Bronchial epithelial cell (primary cell): ENCODE data around the gene NPHP1. TPM values are rescaled to one million over a fixed set of nuclear protein-coding genes. Genes with fewer than 3 reads are reported as not detected.
A peak's percentile ranks its signal among the peaks of the same experiment; 100 is the strongest.

Experiments
- DNase-seq: peaks from one replicate; pipeline ENCODE4 v3.0.0-alpha.2; 2010; ENCODE audit warnings: low read depth
- FAIRE-seq: peaks from 2 replicates; lab custom pipeline; 2011; peaks lifted over from hg19 to GRCh38; lab: Jason Lieb, UNC
- H3K27me3 ChIP-seq: 2 replicates; pipeline ENCODE4 v1.5.1; 2011; ENCODE audit warnings: low read length; ENCODE audit not compliant: control insufficient read depth, insufficient read depth
- H3K36me3 ChIP-seq: 2 replicates; pipeline ENCODE4 v1.5.1; 2011; ENCODE audit warnings: low read length; ENCODE audit not compliant: control insufficient read depth, insufficient read depth
- H3K4me3 ChIP-seq: 2 replicates; pipeline ENCODE4 v1.5.1; 2011; ENCODE audit warnings: mild to moderate bottlenecking, low read depth, low read length, control low read depth
- total RNA-seq: library from RNA; depleted of rRNA; stranded (reverse); fragments of >200 nt; gene quantifications from 2 replicates; pipeline ENCODE4 v1.2.1, GENCODE V29; 2014
- TF ChIP-seq, protein P1 (sequence below): IDR thresholded peaks from 2 replicates; pipeline ENCODE4 v1.5.1; 2011; ENCODE audit warnings: mild to moderate bottlenecking, moderate library complexity, low read length, control low read depth, inconsistent platforms; ENCODE audit not compliant: insufficient read depth, severe bottlenecking

NPHP1 gene
- total RNA-seq, 1 donor from 2014 or later, result 1.6 TPM

DNA sequence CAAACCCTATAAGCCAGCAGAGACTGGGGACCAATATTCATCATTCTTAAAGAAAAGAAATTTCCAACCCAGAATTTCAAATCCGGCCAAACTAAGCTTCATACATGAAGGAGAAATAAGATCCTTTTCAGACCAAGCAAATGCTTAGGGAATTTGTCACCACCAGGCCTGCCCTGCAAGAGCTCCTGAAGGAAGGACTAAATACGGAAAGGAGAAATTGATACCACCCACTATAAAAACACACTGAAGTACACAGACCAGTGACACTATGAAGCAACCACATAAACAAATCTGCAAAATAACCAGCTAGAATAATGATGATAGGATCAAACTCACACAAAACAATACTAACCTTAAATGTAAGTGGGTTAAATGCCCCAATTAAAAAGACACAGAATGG, 22.4 kb downstream of the NPHP1 start:
- DNase-seq (no peak), FAIRE-seq (no peak)
- Histone ChIP-seq H3K27me3 (no peaks in the 10 kb centered on the region), H3K4me3 (no peak overlapping the region), H3K36me3 (no peaks in the 10 kb centered on the region)
- TF ChIP-seq, protein P1, sequence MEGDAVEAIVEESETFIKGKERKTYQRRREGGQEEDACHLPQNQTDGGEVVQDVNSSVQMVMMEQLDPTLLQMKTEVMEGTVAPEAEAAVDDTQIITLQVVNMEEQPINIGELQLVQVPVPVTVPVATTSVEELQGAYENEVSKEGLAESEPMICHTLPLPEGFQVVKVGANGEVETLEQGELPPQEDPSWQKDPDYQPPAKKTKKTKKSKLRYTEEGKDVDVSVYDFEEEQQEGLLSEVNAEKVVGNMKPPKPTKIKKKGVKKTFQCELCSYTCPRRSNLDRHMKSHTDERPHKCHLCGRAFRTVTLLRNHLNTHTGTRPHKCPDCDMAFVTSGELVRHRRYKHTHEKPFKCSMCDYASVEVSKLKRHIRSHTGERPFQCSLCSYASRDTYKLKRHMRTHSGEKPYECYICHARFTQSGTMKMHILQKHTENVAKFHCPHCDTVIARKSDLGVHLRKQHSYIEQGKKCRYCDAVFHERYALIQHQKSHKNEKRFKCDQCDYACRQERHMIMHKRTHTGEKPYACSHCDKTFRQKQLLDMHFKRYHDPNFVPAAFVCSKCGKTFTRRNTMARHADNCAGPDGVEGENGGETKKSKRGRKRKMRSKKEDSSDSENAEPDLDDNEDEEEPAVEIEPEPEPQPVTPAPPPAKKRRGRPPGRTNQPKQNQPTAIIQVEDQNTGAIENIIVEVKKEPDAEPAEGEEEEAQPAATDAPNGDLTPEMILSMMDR, result no peak

- TF ChIP-seq, protein P1, result no peak
- DNase-seq, result peak; percentile 61
- FAIRE-seq, result no peak
- no peaks in the 10 kb centered on the region for H3K27me3 ChIP-seq
- H3K36me3 ChIP-seq, result no peaks in the 10 kb centered on the region
- H3K4me3 ChIP-seq, result no peak overlapping the region
These were observed 24.8 kb downstream of the NPHP1 start for GRCh38 chr2:110180036-110180435.

DNA sequence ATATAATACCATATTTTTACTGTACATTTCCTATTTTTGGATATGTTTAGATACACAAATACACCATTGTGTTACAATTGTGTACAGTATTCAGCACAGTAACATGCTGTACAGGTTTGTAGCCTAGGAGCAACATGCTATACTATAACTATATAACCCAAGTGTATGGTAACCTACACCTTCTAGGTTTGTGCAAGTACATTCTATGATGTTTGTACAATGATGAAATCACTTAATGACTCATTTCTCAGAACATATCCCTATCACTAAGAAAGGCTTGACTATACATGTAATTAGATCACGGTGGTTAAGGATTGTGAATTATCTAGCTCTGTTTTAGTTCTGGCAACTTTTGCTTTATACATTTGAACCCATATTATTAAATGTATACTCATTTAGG, 31.3 kb downstream of the NPHP1 start:
- FAIRE-seq (no peak), DNase-seq (peak; percentile 96)
- TF ChIP-seq, protein P1, result no peak
- Histone ChIP-seq H3K36me3 (no peaks in the 10 kb centered on the region), H3K4me3 (no peak overlapping the region), H3K27me3 (no peaks in the 10 kb centered on the region)

GRCh38 chr2:110172506-110172905, 32.3 kb downstream of the NPHP1 start:
- TF ChIP-seq, protein P1, result no peak

GRCh38 chr2:110170102-110170501, 34.7 kb downstream of the NPHP1 start:
- Histone ChIP-seq H3K4me3 (no peak overlapping the region), H3K27me3 (no peaks in the 10 kb centered on the region), H3K36me3 (no peaks in the 10 kb centered on the region)
- no peak for FAIRE-seq
- no peak for DNase-seq
- TF ChIP-seq, protein P1, result no peak

More at GRCh38 chr2:110172506-110172905, 32.3 kb downstream of the NPHP1 start:
- Histone ChIP-seq H3K4me3 (no peak overlapping the region), H3K36me3 (no peaks in the 10 kb centered on the region), H3K27me3 (no peaks in the 10 kb centered on the region)
- DNase-seq (no peak), FAIRE-seq (no peak)

DNA sequence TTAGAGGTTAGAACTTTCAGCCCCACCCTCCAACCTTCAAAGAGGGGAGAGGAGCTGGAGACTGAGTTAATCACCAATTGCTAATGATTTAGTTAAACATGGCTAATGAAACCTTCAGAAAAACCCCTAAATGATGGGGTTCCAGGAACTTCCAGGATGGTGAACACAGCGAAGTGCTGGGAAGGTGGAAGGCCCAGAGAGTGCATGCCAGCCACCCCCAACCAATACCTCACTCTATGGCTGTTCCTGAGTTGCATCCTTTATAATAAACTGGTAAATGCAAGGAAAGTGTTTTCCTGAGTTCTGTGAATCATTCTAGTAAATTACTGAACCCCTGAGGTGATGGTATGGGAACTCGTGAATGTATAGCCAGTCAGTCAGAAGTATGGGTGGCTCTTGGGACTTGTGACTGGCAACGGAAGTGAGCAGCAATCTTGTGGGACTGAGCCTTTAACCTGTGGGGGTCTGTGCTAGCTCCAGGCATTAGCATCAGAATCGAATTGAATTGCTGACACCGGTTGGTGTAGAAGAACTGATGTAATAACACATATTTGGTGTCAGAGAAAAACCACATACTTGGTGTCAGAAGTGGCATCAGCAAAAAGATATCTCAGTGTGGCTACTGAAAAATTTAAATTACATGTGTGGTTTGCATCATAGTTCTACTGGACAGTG, 37.4 kb downstream of the NPHP1 start:
- DNase-seq, result no peak
- Histone ChIP-seq H3K27me3 (no peaks in the 10 kb centered on the region), H3K36me3 (no peaks in the 10 kb centered on the region), H3K4me3 (no peak overlapping the region)
- TF ChIP-seq, protein P1, result no peak
- no peak for FAIRE-seq
